NCI-H345 treated with DMSO at 0.1 percent for 48 hours (cell line): ENCODE measurements around the gene HBG2.
"Not testable (repeated sequence)": the region's sequence is repeated elsewhere in the genome, so short reads cannot be mapped to it uniquely, and the experiment has no call there.

Experiments used
- DNase-seq: peaks from one replicate; lab custom pipeline; 2025; ENCODE audit not compliant: unreplicated experiment; lab: John Stamatoyannopoulos, UW

Gene HBG2

GRCh38 chr11:5254646-5255413 lies at the start of gene HBG2:
HBG2 (minus strand) TSS chr11:5254781; CDS start chr11:5254728, 53 bp downstream.
- not testable (repeated sequence) for DNase-seq

- DNase-seq: no peak
Measured at GRCh38 chr11:5304046-5304445, 49.5 kb upstream of the HBG2 start.

- DNase-seq: no peak
Measured at GRCh38 chr11:5303626-5304025, 49.0 kb upstream of the HBG2 start.

GRCh38 chr11:5301846-5302245 lies 47.3 kb upstream of the HBG2 start, which contains the start of gene OR51B4:
OR51B4 (minus strand) TSS chr11:5301946; CDS start chr11:5301946, 0 bp downstream.
- no peak for DNase-seq

- DNase-seq: no peak
Measured at GRCh38 chr11:5300251-5300650, 45.7 kb upstream of the HBG2 start.

GRCh38 chr11:5298451-5298850 lies 43.9 kb upstream of the HBG2 start:
- no peak for DNase-seq

GRCh38 chr11:5297721-5298323 lies 43.2 kb upstream of the HBG2 start:
- DNase-seq: no peak

- not testable (repeated sequence) for DNase-seq
Measured at GRCh38 chr11:5294342-5294995, 39.9 kb upstream of the HBG2 start.

GRCh38 chr11:5293028-5293427 lies 38.4 kb upstream of the HBG2 start:
- no peak for DNase-seq

- peak; percentile 2 for DNase-seq
Measured at GRCh38 chr11:5291207-5291838, 36.7 kb upstream of the HBG2 start.

- DNase-seq: no peak
Measured at GRCh38 chr11:5290106-5290505, 35.5 kb upstream of the HBG2 start.

- DNase-seq: no peak
Measured at GRCh38 chr11:5289696-5290095, 35.1 kb upstream of the HBG2 start.

- DNase-seq: no peak
Measured at GRCh38 chr11:5288906-5289550, 34.4 kb upstream of the HBG2 start.

GRCh38 chr11:5288108-5288905 lies 33.7 kb upstream of the HBG2 start:
- DNase-seq: no peak

- DNase-seq: no peak
Measured at GRCh38 chr11:5286901-5287300, 32.3 kb upstream of the HBG2 start.

- no peak for DNase-seq
Measured at GRCh38 chr11:5286351-5286750, 31.8 kb upstream of the HBG2 start.

- DNase-seq: no peak
Measured at GRCh38 chr11:5285703-5286340, 31.2 kb upstream of the HBG2 start.

- no peak for DNase-seq
Measured at GRCh38 chr11:5284637-5285036, 30.1 kb upstream of the HBG2 start.

- no peak for DNase-seq
Measured at GRCh38 chr11:5283882-5284281, 29.3 kb upstream of the HBG2 start.

- no peak for DNase-seq
Measured at GRCh38 chr11:5283086-5283485, 28.5 kb upstream of the HBG2 start.
